HG02938 (cell line): Measurements from ENCODE around the gene PLEKHA5.
"Not testable (repeated sequence)": the region's sequence is repeated elsewhere in the genome, so short reads cannot be mapped to it uniquely, and the experiment has no call there.

Source experiments
- ATAC-seq: cut with Tn5 transposase; IDR thresholded peaks from one replicate; pipeline ENCODE4 v1.9.1; 2021; ENCODE audit warnings: mild to moderate bottlenecking, moderate library complexity; ENCODE audit not compliant: unreplicated experiment

Gene PLEKHA5

DNA sequence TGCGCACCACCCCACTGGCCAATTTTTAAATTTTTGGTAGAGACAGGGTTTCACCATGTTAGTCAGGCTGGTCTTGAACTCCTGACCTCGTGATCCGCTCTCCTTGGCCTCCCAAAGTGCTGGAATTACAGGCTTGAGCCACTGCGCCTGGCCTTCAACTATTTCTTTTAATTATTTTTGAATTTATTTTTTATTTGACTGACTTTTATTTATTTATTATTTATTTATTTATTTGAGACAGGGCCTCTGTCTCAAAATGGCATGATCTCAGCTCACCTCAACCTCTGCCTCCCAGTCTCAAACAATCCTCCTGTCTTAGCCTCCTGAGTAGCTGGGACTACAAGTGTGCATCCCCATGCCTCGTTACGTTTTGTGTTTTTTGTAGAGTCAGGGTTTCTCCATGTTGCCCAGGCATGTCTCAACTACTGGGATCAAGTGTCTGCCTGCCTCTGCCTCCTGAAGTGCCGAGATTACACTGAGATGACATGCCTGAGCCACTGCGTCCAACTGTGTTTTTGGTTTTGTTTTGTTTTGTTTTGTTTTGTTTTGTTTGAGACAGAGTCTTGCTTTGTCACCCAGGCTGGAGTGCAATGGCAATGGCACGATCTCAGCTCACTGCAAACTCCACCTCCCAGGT is 271.2 kb downstream of the PLEKHA5 start:
- ATAC-seq: not testable (repeated sequence)

- ATAC-seq: no peak
These were observed 272.7 kb downstream of the PLEKHA5 start for GRCh38 chr12:19402211-19402610.

- ATAC-seq: no peak
These were observed 273.4 kb downstream of the PLEKHA5 start for GRCh38 chr12:19402743-19403431.

- no peak for ATAC-seq
These were observed 274.8 kb downstream of the PLEKHA5 start for GRCh38 chr12:19404242-19404880.

DNA sequence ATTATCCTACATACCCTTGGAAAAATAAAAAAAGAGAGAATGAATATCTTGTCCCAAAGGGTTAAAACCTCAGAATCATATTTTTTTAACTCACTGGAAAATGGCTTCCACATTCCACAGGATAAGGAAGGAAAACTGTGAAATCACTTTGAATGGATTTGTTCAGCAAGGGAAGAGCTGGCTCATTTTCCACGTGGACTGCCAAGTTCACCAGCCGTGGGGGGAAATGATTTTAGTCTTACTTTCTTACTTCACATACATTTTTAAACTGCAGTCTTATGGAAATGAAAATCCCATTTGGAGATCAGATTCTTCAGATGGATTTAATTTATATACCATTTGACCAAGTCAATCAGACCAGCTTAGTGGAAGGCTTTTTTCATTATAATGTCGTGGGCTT is 279.8 kb downstream of the PLEKHA5 start:
- ATAC-seq: no peak

DNA sequence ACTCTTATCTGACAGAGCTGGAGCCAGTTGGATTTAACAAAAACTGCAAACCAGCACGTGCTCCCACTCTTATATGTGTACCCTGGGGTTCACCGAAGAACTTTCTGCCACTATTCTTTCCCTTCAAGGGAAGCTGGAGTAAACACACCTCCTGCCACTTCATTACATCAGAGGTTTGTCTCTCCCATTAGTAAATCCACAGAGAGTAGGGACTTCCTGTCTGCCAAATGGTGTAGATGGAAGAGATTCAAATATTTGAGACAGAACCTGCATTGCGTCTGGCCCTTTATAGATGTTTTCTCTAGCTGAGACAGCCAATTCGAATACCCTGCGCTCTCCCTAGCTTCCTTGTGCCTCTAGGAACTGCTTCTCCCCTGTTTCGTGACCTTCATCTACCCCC is 280.7 kb downstream of the PLEKHA5 start:
- ATAC-seq: no peak

GRCh38 chr12:19410629-19411185 is 281.2 kb downstream of the PLEKHA5 start:
- ATAC-seq: no peak

GRCh38 chr12:19411234-19412204 is 282.0 kb downstream of the PLEKHA5 start:
- no peak for ATAC-seq

GRCh38 chr12:19412844-19413243 is 283.3 kb downstream of the PLEKHA5 start:
- ATAC-seq: no peak

- not testable (repeated sequence) for ATAC-seq
These were observed 284.0 kb downstream of the PLEKHA5 start for GRCh38 chr12:19413582-19413981.

- ATAC-seq: no peak
These were observed 286.0 kb downstream of the PLEKHA5 start for GRCh38 chr12:19415563-19415962.

DNA sequence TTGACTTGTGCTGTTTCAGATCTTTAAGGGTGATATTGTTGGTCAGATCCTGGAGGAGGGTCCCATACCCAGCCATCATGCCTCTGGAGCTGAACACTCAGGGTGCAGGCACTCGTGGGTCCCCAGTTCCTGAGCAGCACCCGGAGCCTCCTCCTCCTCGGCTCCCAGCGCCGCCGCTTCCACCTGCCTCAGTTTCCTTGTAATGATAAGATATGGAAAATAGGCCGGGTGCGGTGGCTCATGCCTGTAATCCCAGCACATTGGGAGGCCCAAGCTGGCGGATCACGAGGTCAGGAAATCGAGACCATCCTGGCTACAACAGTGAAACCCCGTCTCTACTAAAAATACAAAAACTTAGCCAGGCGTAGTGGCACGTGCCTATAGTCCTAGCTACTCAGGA is 289.6 kb downstream of the PLEKHA5 start:
- no peak for ATAC-seq

- ATAC-seq: no peak
These were observed 292.2 kb downstream of the PLEKHA5 start for GRCh38 chr12:19421503-19422282.

DNA sequence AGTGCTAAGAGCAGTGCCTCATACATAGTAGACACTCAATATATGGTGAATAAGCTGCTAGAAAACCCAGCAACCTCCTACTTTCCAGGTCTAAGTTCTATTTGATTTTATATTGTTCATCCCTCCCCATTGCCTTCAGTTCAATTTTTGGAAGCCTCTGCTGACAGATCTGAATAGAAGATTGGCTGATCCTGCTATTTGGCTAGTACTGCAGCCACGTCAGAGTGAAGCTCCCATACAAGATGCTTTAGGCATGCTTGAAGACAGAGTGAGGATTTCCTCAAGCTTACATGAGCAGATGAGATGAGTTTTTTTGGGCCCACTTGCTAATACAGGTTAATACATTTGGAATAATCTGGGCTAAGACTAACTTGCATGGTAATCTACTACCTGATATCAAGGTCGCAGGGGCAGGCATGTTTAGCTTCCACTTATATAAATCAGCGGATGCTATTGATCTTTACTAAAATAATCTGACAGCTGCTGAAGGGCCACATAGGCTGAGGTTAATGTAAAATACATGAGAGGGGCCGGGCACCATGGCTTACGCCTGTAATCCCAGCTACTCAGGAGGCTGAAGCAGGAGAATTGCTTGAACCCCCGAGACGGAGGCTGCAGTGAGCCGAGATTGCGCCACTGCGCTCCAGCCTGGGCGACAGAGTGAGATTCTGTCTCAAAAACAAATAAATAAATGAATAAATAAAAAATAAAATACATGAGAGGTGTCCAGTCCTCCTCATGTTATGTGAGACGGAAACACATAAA is 293.8 kb downstream of the PLEKHA5 start:
- ATAC-seq: no peak
